KMS-11 (cell line): ENCODE measurements around the gene PTBP2.

Source experiments
- H2AFZ ChIP-seq: fragments of 200-600 bp; sonication (generic); 2 replicates; pipeline ENCODE4 v1.6.1; 2016; ENCODE audit warnings: antibody characterized with exemption, mixed run types, low read depth
- H3K27ac ChIP-seq: fragments of 200-600 bp; sonication (generic); 2 replicates; pipeline ENCODE4 v1.6.1; 2016; ENCODE audit warnings: mild to moderate bottlenecking, mixed run types
- H3K27me3 ChIP-seq: fragments of 200-600 bp; sonication (generic); 2 replicates; pipeline ENCODE4 v1.6.1; 2017; ENCODE audit warnings: mild to moderate bottlenecking, low read depth, mixed run types, moderate library complexity; ENCODE audit not compliant: insufficient read depth
- H3K36me3 ChIP-seq: fragments of 200-600 bp; sonication (generic); 2 replicates; pipeline ENCODE4 v1.6.1; 2017; ENCODE audit warnings: mild to moderate bottlenecking, mixed run types; ENCODE audit not compliant: insufficient read depth
- H3K4me1 ChIP-seq: fragments of 200-600 bp; sonication (generic); 2 replicates; pipeline ENCODE4 v1.6.1; 2016; ENCODE audit warnings: mild to moderate bottlenecking, low read depth, mixed run types; ENCODE audit not compliant: poor library complexity, severe bottlenecking
- H3K4me2 ChIP-seq: fragments of 200-600 bp; sonication (generic); 2 replicates; pipeline ENCODE4 v1.7.0; 2016; ENCODE audit warnings: mild to moderate bottlenecking, mixed run types
- H3K4me3 ChIP-seq: fragments of 200-600 bp; sonication (generic); IDR thresholded peaks from 2 replicates; pipeline ENCODE4 v1.6.1; 2017; ENCODE audit warnings: low read depth, low read length, mixed read lengths; ENCODE audit not compliant: insufficient read depth
- H3K79me2 ChIP-seq: fragments of 200-600 bp; sonication (generic); 2 replicates; pipeline ENCODE4 v1.6.1; 2016; ENCODE audit warnings: low read depth, mixed run types; ENCODE audit not compliant: insufficient read depth
- H3K9ac ChIP-seq: fragments of 200-600 bp; sonication (generic); 2 replicates; pipeline ENCODE4 v1.6.1; 2016; ENCODE audit warnings: mild to moderate bottlenecking, mixed run types
- H4K20me1 ChIP-seq: fragments of 200-600 bp; sonication (generic); 2 replicates; pipeline ENCODE4 v1.6.1; 2016; ENCODE audit warnings: mild to moderate bottlenecking, mixed run types; ENCODE audit not compliant: insufficient read depth
- CTCF ChIP-seq: fragments of 200-600 bp; sonication (generic); conservative IDR thresholded peaks from 2 replicates; pipeline ENCODE4 v1.6.1; 2017; ENCODE audit warnings: low read depth, mild to moderate bottlenecking, antibody characterized with exemption, low read length, moderate library complexity, mixed read lengths

Gene PTBP2

GRCh38 chr1:96833376-96833775 lies 111.8 kb downstream of the PTBP2 start:
- no peaks in the 10 kb centered on the region for H4K20me1 ChIP-seq
- no peak overlapping the region for H3K4me3 ChIP-seq
- no peak overlapping the region for H3K27ac ChIP-seq
- TF ChIP-seq CTCF = no peak
- H3K4me1 ChIP-seq = no peaks in the 10 kb centered on the region
- no peaks in the 10 kb centered on the region for H3K27me3 ChIP-seq
- H2AFZ ChIP-seq = no peak overlapping the region
- H3K36me3 ChIP-seq = no peaks in the 10 kb centered on the region
- H3K9ac ChIP-seq = no peak overlapping the region
- H3K79me2 ChIP-seq = no peaks in the 10 kb centered on the region
- no peak overlapping the region for H3K4me2 ChIP-seq

- H3K79me2 ChIP-seq = no peaks in the 10 kb centered on the region
- no peaks in the 10 kb centered on the region for H4K20me1 ChIP-seq
These were observed 113.4 kb downstream of the PTBP2 start for GRCh38 chr1:96834986-96835385.

GRCh38 chr1:96837057-96837780 lies 115.6 kb downstream of the PTBP2 start:
- Histone ChIP-seq H2AFZ (no peak overlapping the region), H3K79me2 (no peaks in the 10 kb centered on the region), H3K4me3 (no peak overlapping the region), H3K36me3 (no peaks in the 10 kb centered on the region), H3K27me3 (no peaks in the 10 kb centered on the region), H3K4me2 (no peak overlapping the region), H3K4me1 (no peaks in the 10 kb centered on the region), H3K27ac (no peak overlapping the region), H4K20me1 (no peaks in the 10 kb centered on the region), H3K9ac (no peak overlapping the region)
- no peak for TF ChIP-seq CTCF

More at GRCh38 chr1:96834986-96835385, 113.4 kb downstream of the PTBP2 start:
- Histone ChIP-seq H3K27me3 (no peaks in the 10 kb centered on the region), H3K27ac (no peak overlapping the region), H3K4me1 (no peaks in the 10 kb centered on the region), H2AFZ (no peak overlapping the region), H3K4me3 (no peak overlapping the region), H3K4me2 (no peak overlapping the region), H3K36me3 (no peaks in the 10 kb centered on the region), H3K9ac (no peak overlapping the region)
- no peak for TF ChIP-seq CTCF

- TF ChIP-seq CTCF = no peak
- no peak overlapping the region for H2AFZ ChIP-seq
- H3K4me3 ChIP-seq = no peak overlapping the region
- no peaks in the 10 kb centered on the region for H3K36me3 ChIP-seq
- H3K4me2 ChIP-seq = no peak overlapping the region
- no peak overlapping the region for H3K9ac ChIP-seq
- no peaks in the 10 kb centered on the region for H3K79me2 ChIP-seq
- H4K20me1 ChIP-seq = no peaks in the 10 kb centered on the region
- no peaks in the 10 kb centered on the region for H3K4me1 ChIP-seq
- H3K27ac ChIP-seq = no peak overlapping the region
- H3K27me3 ChIP-seq = no peaks in the 10 kb centered on the region
These were observed 116.2 kb downstream of the PTBP2 start for GRCh38 chr1:96837781-96838216.
